Ovary (tissue), 3 donors: ENCODE data around the gene HSD11B1.

Experiments
- CTCF ChIP-seq, 3 donors: fragments of 450-650 bp in 2 of 3; fragments of 200-600 bp in 1 of 3; IDR thresholded peaks; one replicate each; pipeline versions ENCODE4 v1.5.1 to v1.8.0; 2016 to 2022; ENCODE audit warnings: antibody characterized with exemption in 3 of 3, mild to moderate bottlenecking in 1 of 3
- EP300 ChIP-seq: sonication (generic); formaldehyde crosslinking; IDR thresholded peaks from one replicate; pipeline ENCODE4 v1.6.1; 2017; ENCODE audit warnings: antibody characterized with exemption
- POLR2A ChIP-seq: fragments of 450-650 bp; IDR thresholded peaks from one replicate; pipeline ENCODE4 v1.6.1; 2017; ENCODE audit warnings: antibody characterized with exemption, mild to moderate bottlenecking, moderate library complexity
- donor health status: DM: no; HTN: no; CAD: no.

GRCh38 chr1:209721323-209721722 is 16.7 kb downstream of the HSD11B1 start:
- no peak for TF ChIP-seq CTCF (IDR thresholded peaks at IDR 0.05)
- no peak for TF ChIP-seq POLR2A
- no peak for TF ChIP-seq EP300
